Measurements from ENCODE around the gene NCAPG.

Gene NCAPG, protein sequence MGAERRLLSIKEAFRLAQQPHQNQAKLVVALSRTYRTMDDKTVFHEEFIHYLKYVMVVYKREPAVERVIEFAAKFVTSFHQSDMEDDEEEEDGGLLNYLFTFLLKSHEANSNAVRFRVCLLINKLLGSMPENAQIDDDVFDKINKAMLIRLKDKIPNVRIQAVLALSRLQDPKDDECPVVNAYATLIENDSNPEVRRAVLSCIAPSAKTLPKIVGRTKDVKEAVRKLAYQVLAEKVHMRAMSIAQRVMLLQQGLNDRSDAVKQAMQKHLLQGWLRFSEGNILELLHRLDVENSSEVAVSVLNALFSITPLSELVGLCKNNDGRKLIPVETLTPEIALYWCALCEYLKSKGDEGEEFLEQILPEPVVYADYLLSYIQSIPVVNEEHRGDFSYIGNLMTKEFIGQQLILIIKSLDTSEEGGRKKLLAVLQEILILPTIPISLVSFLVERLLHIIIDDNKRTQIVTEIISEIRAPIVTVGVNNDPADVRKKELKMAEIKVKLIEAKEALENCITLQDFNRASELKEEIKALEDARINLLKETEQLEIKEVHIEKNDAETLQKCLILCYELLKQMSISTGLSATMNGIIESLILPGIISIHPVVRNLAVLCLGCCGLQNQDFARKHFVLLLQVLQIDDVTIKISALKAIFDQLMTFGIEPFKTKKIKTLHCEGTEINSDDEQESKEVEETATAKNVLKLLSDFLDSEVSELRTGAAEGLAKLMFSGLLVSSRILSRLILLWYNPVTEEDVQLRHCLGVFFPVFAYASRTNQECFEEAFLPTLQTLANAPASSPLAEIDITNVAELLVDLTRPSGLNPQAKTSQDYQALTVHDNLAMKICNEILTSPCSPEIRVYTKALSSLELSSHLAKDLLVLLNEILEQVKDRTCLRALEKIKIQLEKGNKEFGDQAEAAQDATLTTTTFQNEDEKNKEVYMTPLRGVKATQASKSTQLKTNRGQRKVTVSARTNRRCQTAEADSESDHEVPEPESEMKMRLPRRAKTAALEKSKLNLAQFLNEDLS
- 1.7 to 3.7 (median 1.7) reads per million in 3 donors for total RNA-seq

GRCh38 chr4:17810260-17811077 is at the start of gene NCAPG, which contains the start of gene DCAF16:
TSS of gene NCAPG (plus strand) at chr4:17810979. CDS start at chr4:17811078, 99 bp downstream.
TSS of gene DCAF16 (minus strand) at chr4:17810757. CDS start at chr4:17804141, 6,616 bp downstream.
- Histone ChIP-seq H3K9me3 (ENCODE audit: control insufficient read depth, low read length) (no peaks in the 10 kb centered on the region), H3K36me3 (ENCODE audit: control insufficient read depth, insufficient read depth, low read length) (no peaks in the 10 kb centered on the region), H3K4me1 (ENCODE audit: control insufficient read depth, insufficient read depth, low read length, poor library complexity, severe bottlenecking) (peaks cover 18% of the 10 kb centered on the region), H3K4me3 (ENCODE audit: insufficient read depth, low read depth, low read length, poor library complexity, severe bottlenecking) (peak within 1 kb of the TSS; percentile 74), H3K27me3 (replicated peaks; ENCODE audit: control insufficient read depth, insufficient read depth, low read length, poor library complexity, severe bottlenecking) (no peaks in the 10 kb centered on the region), H3K27ac (ENCODE audit: insufficient read depth, low read length, poor library complexity, severe bottlenecking) (peak within 1 kb of the TSS; percentile 91)
- DNase-seq: peak; percentile 97 to 99 (median 98)

GRCh38 chr4:17761062-17761461 is 49.7 kb upstream of the NCAPG start:
- H3K27me3 ChIP-seq (replicated peaks; ENCODE audit: control insufficient read depth, insufficient read depth, low read length, poor library complexity, severe bottlenecking): no peaks in the 10 kb centered on the region
- H3K27ac ChIP-seq (ENCODE audit: insufficient read depth, low read length, poor library complexity, severe bottlenecking): no peak overlapping the region
- H3K36me3 ChIP-seq (ENCODE audit: control insufficient read depth, insufficient read depth, low read length): no peaks in the 10 kb centered on the region
- H3K4me1 ChIP-seq (ENCODE audit: control insufficient read depth, insufficient read depth, low read length, poor library complexity, severe bottlenecking): no peaks in the 10 kb centered on the region
- no peaks in the 10 kb centered on the region for H3K9me3 ChIP-seq (ENCODE audit: control insufficient read depth, low read length)
- no peak overlapping the region for H3K4me3 ChIP-seq (ENCODE audit: insufficient read depth, low read depth, low read length, poor library complexity, severe bottlenecking)
- no peak for DNase-seq

DNA sequence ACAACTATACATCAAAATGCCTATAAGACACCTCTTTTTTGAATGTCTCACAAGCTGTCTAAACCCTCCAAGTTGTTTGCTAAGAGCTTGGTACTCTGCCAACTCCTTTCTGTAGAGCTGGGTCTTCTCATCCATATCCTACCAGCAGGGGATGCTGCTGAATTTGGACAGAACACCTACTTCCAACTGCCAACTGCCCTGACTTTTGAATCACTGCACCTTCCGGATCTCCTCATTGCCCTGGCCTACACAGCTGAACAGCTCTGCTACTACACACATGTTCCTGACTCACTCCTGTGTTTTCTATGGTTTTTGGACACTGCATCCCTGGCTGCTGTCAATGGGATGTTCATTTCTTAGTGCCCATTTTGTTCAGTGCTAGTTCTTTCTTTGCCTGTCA is 48.1 kb upstream of the NCAPG start:
- H3K36me3 ChIP-seq (ENCODE audit: control insufficient read depth, insufficient read depth, low read length): no peaks in the 10 kb centered on the region
- H3K9me3 ChIP-seq (ENCODE audit: control insufficient read depth, low read length): no peaks in the 10 kb centered on the region
- H3K4me3 ChIP-seq (ENCODE audit: insufficient read depth, low read depth, low read length, poor library complexity, severe bottlenecking): no peak overlapping the region
- no peaks in the 10 kb centered on the region for H3K27me3 ChIP-seq (replicated peaks; ENCODE audit: control insufficient read depth, insufficient read depth, low read length, poor library complexity, severe bottlenecking)
- no peak for DNase-seq
- H3K4me1 ChIP-seq (ENCODE audit: control insufficient read depth, insufficient read depth, low read length, poor library complexity, severe bottlenecking): no peaks in the 10 kb centered on the region
- H3K27ac ChIP-seq (ENCODE audit: insufficient read depth, low read length, poor library complexity, severe bottlenecking): no peak overlapping the region

- Histone ChIP-seq H3K27ac (ENCODE audit: insufficient read depth, low read length, poor library complexity, severe bottlenecking) (no peak overlapping the region), H3K4me3 (ENCODE audit: insufficient read depth, low read depth, low read length, poor library complexity, severe bottlenecking) (no peak overlapping the region), H3K36me3 (ENCODE audit: control insufficient read depth, insufficient read depth, low read length) (no peaks in the 10 kb centered on the region), H3K4me1 (ENCODE audit: control insufficient read depth, insufficient read depth, low read length, poor library complexity, severe bottlenecking) (no peaks in the 10 kb centered on the region), H3K27me3 (replicated peaks; ENCODE audit: control insufficient read depth, insufficient read depth, low read length, poor library complexity, severe bottlenecking) (no peaks in the 10 kb centered on the region), H3K9me3 (ENCODE audit: control insufficient read depth, low read length) (no peaks in the 10 kb centered on the region)
- DNase-seq: no peak
These were observed 47.4 kb upstream of the NCAPG start for GRCh38 chr4:17763416-17763815.

DNA sequence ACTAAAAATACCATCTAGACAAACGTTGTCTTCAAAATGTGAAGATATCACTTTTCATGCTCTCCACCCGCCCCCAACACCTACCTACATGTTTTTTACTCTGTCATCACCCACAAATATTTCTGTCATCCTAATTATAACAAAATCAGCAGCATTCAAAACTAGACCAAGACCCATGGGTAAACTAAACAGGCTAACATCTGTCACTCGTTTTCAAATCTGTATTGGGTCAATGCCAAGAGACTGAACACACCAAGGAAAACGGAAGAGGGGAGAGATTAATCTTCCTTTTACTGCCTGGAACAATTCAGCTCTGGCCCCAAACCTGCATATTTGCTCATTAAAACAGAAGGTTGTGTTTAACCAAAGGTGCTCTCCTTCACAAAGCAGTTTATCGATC is 46.8 kb upstream of the NCAPG start:
- Histone ChIP-seq H3K4me1 (ENCODE audit: control insufficient read depth, insufficient read depth, low read length, poor library complexity, severe bottlenecking) (no peaks in the 10 kb centered on the region), H3K27me3 (replicated peaks; ENCODE audit: control insufficient read depth, insufficient read depth, low read length, poor library complexity, severe bottlenecking) (no peaks in the 10 kb centered on the region), H3K27ac (ENCODE audit: insufficient read depth, low read length, poor library complexity, severe bottlenecking) (no peak overlapping the region), H3K36me3 (ENCODE audit: control insufficient read depth, insufficient read depth, low read length) (no peaks in the 10 kb centered on the region), H3K9me3 (ENCODE audit: control insufficient read depth, low read length) (no peaks in the 10 kb centered on the region), H3K4me3 (ENCODE audit: insufficient read depth, low read depth, low read length, poor library complexity, severe bottlenecking) (no peak overlapping the region)
- DNase-seq: no peak

DNA sequence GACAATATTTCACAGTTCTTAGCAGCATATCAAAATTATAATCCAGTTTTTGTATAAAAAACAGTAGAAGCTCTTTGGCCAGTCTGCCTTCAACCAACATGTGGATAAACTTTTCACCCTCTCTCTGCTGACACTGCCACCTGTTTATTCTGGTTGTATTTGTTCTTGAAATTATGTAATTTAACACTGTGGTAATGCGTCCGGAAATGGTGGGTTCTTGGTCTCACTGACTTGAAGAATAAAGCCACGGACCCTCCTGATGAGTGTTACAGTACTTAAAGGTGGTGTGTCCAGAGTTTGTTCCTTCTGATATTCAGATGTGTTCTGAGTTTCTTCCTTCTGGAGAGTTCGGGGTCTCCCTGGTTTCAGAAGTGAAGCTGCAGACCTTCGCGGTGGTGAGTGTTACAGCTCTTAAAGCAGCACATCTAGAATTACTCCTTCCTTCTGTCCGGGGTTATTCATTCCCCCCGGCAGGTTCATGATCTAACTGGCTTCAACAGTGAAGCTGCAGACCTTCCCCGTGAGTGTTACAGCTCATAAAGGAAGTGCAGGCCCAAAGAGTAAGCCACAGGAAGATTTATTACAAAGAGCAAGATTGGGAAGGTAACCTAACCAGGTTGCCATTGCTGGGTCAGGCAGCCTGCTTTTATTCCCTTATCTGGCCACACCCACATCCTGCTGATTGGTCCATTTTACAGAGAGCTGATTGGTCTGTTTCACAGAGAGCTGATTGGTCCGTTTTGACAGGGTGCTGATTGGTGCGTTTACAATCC is 45.1 kb upstream of the NCAPG start:
- no peaks in the 10 kb centered on the region for H3K9me3 ChIP-seq (ENCODE audit: control insufficient read depth, low read length)
- DNase-seq: no peak
- no peak overlapping the region for H3K4me3 ChIP-seq (ENCODE audit: insufficient read depth, low read depth, low read length, poor library complexity, severe bottlenecking)
- H3K4me1 ChIP-seq (ENCODE audit: control insufficient read depth, insufficient read depth, low read length, poor library complexity, severe bottlenecking): no peaks in the 10 kb centered on the region
- no peaks in the 10 kb centered on the region for H3K36me3 ChIP-seq (ENCODE audit: control insufficient read depth, insufficient read depth, low read length)
- no peak overlapping the region for H3K27ac ChIP-seq (ENCODE audit: insufficient read depth, low read length, poor library complexity, severe bottlenecking)
- H3K27me3 ChIP-seq (replicated peaks; ENCODE audit: control insufficient read depth, insufficient read depth, low read length, poor library complexity, severe bottlenecking): no peaks in the 10 kb centered on the region

DNA sequence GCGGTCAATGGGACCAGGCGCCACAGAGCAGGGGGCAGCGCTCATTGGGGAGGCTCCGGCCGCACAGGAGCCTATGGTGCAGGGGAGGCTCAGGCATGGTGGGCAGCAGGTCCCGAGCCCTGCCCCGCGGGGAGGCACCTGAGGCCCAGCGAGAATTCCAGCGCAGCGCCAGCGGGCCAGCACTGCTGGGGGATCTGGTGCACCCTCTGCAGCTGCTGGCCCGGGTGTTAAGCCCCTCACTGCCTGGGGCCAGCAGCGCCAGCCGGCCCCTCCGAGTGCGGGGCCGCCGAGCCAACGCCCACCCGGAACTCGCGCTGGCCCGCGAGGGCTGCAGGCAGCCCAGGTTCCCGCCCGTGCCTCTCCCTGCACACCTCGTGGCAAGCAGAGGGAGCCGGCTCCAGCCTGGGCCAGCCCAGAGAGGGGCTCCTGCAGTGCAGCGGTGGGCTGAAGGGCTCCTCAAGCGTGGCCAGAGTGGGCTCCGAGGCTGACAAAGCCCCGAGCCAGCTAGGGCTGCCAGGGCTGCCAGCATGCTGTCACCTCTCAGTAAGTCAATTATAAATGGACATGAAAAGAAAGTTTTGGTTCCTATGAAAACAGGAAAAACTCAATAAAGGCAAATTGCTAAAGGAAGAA is 43.8 kb upstream of the NCAPG start:
- Histone ChIP-seq H3K27me3 (replicated peaks; ENCODE audit: control insufficient read depth, insufficient read depth, low read length, poor library complexity, severe bottlenecking) (no peaks in the 10 kb centered on the region), H3K27ac (ENCODE audit: insufficient read depth, low read length, poor library complexity, severe bottlenecking) (no peak overlapping the region), H3K9me3 (ENCODE audit: control insufficient read depth, low read length) (no peaks in the 10 kb centered on the region), H3K36me3 (ENCODE audit: control insufficient read depth, insufficient read depth, low read length) (no peaks in the 10 kb centered on the region), H3K4me3 (ENCODE audit: insufficient read depth, low read depth, low read length, poor library complexity, severe bottlenecking) (no peak overlapping the region), H3K4me1 (ENCODE audit: control insufficient read depth, insufficient read depth, low read length, poor library complexity, severe bottlenecking) (no peaks in the 10 kb centered on the region)
- DNase-seq: no peak

- H3K9me3 ChIP-seq (ENCODE audit: control insufficient read depth, low read length): no peaks in the 10 kb centered on the region
- no peaks in the 10 kb centered on the region for H3K27me3 ChIP-seq (replicated peaks; ENCODE audit: control insufficient read depth, insufficient read depth, low read length, poor library complexity, severe bottlenecking)
- H3K27ac ChIP-seq (ENCODE audit: insufficient read depth, low read length, poor library complexity, severe bottlenecking): no peak overlapping the region
- no peak overlapping the region for H3K4me3 ChIP-seq (ENCODE audit: insufficient read depth, low read depth, low read length, poor library complexity, severe bottlenecking)
- no peak for DNase-seq
- no peaks in the 10 kb centered on the region for H3K36me3 ChIP-seq (ENCODE audit: control insufficient read depth, insufficient read depth, low read length)
- H3K4me1 ChIP-seq (ENCODE audit: control insufficient read depth, insufficient read depth, low read length, poor library complexity, severe bottlenecking): no peaks in the 10 kb centered on the region
These were observed 41.2 kb upstream of the NCAPG start for GRCh38 chr4:17769406-17770174.
